Activated naive CD4-positive, alpha-beta T cell treated with anti-CD3 and anti-CD28 coated beads, Interleukin-2, amount 50 U/mL, for 24 hours (primary cell): ENCODE measurements around the gene JOSD1.

Experiments
- H3K27ac Mint-ChIP-seq: one replicate; pipeline ENCODE4 v1.8.0; 2021; ENCODE audit warnings: mild to moderate bottlenecking, mixed read lengths
- H3K27me3 Mint-ChIP-seq: one replicate; pipeline ENCODE4 v1.8.0; 2021; ENCODE audit warnings: mixed read lengths
- H3K36me3 Mint-ChIP-seq: one replicate; pipeline ENCODE4 v1.8.0; 2021; ENCODE audit warnings: mixed read lengths
- H3K4me1 Mint-ChIP-seq: one replicate; pipeline ENCODE4 v1.8.0; 2021; ENCODE audit warnings: mixed read lengths
- H3K4me3 Mint-ChIP-seq: one replicate; pipeline ENCODE4 v1.8.0; 2021; ENCODE audit warnings: mild to moderate bottlenecking, mixed read lengths
- H3K9me3 Mint-ChIP-seq: one replicate; pipeline ENCODE4 v1.8.0; 2021; ENCODE audit warnings: mixed read lengths

The JOSD1 gene

DNA sequence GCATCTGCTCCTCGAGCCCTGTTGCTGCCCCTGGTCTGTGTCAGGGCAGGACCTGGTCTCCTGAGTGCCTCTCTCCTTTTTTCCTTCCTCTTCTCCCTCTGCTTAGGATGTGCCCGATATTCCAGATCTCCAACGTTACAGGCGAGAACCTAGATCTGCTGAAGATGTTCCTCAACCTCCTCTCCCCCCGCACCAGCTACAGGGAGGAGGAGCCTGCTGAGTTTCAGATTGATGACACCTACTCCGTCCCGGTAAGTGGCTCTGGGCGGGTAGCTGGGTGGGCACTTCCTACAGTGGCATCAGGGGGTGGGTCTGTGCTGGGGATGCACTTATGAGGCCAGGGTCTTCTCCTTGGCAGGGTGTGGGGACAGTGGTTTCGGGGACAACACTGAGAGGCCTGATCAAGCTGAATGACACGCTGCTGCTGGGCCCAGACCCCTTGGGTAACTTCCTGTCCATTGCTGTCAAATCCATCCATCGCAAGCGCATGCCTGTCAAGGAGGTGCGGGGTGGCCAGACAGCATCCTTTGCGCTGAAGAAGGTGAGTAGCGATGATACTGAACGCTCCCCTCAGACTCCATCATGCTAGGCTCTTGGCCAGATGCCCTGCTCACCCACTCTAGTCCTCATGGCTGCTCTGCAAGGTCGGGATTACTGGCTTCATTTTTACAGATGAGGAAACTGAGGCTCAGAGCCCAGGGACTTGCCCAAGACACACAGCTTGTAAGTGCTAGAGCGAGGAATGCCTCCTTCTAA lies 25.3 kb upstream of the JOSD1 start:
- peaks cover 12% of the 10 kb centered on the region for H3K4me1 Mint-ChIP-seq
- peaks cover 13% of the 10 kb centered on the region for H3K36me3 Mint-ChIP-seq
- H3K9me3 Mint-ChIP-seq, result no peaks in the 10 kb centered on the region
- H3K4me3 Mint-ChIP-seq, result no peak overlapping the region
- no peak overlapping the region for H3K27ac Mint-ChIP-seq
- H3K27me3 Mint-ChIP-seq, result no peaks in the 10 kb centered on the region

DNA sequence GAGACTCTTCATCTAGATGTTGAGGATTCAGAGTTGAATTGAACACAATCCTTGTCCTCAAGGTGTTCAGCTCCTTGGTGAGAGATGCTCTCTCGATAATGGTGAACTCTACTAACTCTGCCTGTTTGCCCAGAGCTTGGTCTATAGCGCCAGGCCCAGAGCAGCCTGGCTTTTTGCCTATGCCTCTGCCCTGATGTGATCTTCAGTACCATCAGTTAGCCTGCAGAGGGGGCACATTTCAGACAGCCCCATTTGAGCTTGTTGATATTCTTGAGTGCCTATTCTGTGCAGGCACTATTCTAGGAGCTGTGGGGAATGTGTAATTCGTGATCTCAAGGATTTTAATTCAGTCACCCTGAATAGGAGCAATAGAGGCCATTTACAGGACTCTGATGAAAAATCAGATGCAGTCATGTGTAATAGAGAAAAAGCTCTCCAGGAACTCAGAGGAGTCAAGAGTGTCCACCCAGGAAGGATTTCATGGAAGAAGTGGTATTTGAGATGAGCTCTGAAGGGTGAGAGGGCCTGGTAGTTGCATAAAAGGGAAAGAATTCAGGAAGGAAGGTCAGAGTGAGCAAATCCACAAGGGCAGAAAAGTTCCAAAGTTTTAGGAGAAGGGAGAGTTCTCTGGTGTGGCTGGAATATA lies 24.3 kb upstream of the JOSD1 start:
- peak overlapping the region; percentile 69 for H3K27ac Mint-ChIP-seq
- H3K27me3 Mint-ChIP-seq, result no peaks in the 10 kb centered on the region

DNA sequence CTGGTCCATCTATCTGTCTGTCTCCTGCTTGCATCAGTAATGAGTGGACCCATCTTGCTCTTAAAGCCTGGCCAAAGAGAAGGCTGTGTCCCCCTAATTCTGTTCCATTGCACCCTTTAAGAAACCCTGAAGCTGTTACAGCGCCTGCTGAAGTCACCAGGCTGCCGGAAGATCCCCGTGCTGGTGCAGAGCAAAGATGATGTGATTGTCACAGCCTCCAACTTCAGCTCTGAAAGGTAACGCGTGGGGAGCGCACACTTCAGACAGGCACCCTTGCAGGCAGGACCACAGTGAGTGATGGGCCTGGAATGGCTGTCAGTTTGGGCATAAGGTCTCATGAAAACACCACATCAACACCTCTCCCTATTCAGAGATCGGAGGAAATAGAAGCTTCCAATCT lies 23.4 kb upstream of the JOSD1 start:
- peaks cover 12% of the 10 kb centered on the region for H3K4me1 Mint-ChIP-seq
- H3K27ac Mint-ChIP-seq, result no peak overlapping the region
- H3K36me3 Mint-ChIP-seq, result peaks cover 13% of the 10 kb centered on the region
- H3K4me3 Mint-ChIP-seq, result no peak overlapping the region
- no peaks in the 10 kb centered on the region for H3K27me3 Mint-ChIP-seq
- H3K9me3 Mint-ChIP-seq, result no peaks in the 10 kb centered on the region

More for the DNA sequence above, 24.3 kb upstream of the JOSD1 start:
- no peaks in the 10 kb centered on the region for H3K9me3 Mint-ChIP-seq
- peaks cover 13% of the 10 kb centered on the region for H3K36me3 Mint-ChIP-seq
- H3K4me3 Mint-ChIP-seq, result no peak overlapping the region
- H3K4me1 Mint-ChIP-seq, result peaks cover 12% of the 10 kb centered on the region

DNA sequence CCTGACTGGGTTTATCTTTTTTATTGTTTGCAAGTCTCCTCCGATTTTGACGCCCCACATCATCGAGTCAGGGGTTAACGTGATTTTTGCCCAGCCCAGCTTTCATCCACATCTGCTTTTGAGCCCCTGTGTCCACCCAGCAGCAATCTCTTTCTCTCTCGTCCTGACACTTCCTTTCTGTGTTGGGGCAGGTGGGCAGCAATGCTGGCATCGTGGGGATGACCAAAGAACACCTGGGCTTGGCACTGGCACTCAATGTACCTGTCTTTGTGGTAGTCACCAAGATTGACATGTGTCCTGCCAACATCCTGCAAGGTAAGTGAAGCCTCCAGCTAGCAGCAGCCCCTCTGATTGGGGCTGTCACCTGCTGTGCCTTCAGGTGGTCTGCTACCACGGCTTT lies 20.8 kb upstream of the JOSD1 start:
- no peaks in the 10 kb centered on the region for H3K9me3 Mint-ChIP-seq
- no peak overlapping the region for H3K27ac Mint-ChIP-seq
- H3K36me3 Mint-ChIP-seq, result peaks cover 15% of the 10 kb centered on the region
- no peak overlapping the region for H3K4me3 Mint-ChIP-seq
- no peaks in the 10 kb centered on the region for H3K27me3 Mint-ChIP-seq
- peaks cover 20% of the 10 kb centered on the region for H3K4me1 Mint-ChIP-seq

DNA sequence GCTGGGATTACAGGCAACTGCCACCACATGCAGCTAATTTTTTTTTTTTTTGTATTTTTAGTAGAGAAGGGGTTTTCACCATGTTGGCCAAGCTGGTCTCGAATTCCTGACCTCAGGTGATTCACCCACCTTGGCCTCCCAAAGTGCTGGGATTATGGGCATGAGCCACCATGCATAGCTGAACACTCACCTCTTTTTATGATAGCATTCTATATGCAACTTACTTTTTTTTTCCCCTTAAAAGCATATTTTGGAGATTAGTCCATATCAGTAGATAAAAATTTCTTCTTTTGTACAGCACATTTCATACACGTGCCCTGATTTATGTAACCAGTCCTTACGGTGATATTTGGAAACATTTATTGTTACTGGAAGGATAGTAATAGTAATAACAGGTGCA lies 19.6 kb upstream of the JOSD1 start:
- Mint-ChIP-seq H3K27me3 (no peaks in the 10 kb centered on the region), H3K4me1 (peaks cover 20% of the 10 kb centered on the region), H3K4me3 (no peak overlapping the region), H3K36me3 (peaks cover 12% of the 10 kb centered on the region), H3K9me3 (no peaks in the 10 kb centered on the region), H3K27ac (no peak overlapping the region)

DNA sequence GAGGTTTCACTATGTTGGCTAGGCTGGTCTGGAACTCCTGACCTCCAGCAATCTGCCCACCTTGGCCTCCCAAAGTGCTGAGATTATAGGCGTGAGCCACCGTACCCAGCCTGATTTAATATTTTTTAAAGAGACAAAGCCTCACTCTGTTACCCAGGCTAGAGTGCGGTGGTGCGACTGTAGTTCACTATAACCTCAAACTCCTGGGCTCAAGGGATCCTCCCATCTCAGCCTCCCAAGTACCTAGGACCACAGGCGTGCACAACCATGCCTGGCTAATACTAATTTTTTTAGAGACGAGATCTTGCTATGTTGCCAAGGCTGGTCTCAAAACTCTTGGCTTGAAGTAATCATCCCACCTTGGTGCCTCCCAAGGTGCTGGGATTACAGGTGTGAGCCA lies 18.5 kb upstream of the JOSD1 start:
- Mint-ChIP-seq H3K9me3 (no peaks in the 10 kb centered on the region), H3K36me3 (peaks cover 8% of the 10 kb centered on the region), H3K27ac (no peak overlapping the region), H3K4me1 (peaks cover 23% of the 10 kb centered on the region), H3K27me3 (no peaks in the 10 kb centered on the region), H3K4me3 (no peak overlapping the region)

DNA sequence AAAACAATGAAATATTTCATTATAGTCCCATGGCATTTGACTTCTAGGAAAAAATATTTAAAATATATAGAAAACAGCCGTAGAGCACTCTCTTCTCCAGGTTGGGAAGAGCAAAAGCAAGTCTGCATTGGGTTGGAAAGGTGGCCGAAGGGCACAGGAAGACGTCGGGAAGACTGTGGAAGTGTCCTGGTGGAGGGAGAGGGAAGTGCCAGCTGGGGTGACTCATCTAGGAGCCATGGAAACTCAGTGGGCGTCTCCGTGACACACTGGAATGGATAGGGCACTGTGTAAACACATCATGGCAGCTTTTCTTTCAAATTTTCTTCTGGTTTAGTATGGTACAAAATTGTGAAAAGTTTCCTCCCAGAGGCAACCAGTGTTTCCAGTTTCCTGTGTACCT lies 17.7 kb upstream of the JOSD1 start:
- H3K4me1 Mint-ChIP-seq, result peaks cover 27% of the 10 kb centered on the region
- no peaks in the 10 kb centered on the region for H3K9me3 Mint-ChIP-seq
- no peak overlapping the region for H3K27ac Mint-ChIP-seq
- H3K4me3 Mint-ChIP-seq, result no peak overlapping the region
- peaks cover 6% of the 10 kb centered on the region for H3K36me3 Mint-ChIP-seq
- H3K27me3 Mint-ChIP-seq, result no peaks in the 10 kb centered on the region

DNA sequence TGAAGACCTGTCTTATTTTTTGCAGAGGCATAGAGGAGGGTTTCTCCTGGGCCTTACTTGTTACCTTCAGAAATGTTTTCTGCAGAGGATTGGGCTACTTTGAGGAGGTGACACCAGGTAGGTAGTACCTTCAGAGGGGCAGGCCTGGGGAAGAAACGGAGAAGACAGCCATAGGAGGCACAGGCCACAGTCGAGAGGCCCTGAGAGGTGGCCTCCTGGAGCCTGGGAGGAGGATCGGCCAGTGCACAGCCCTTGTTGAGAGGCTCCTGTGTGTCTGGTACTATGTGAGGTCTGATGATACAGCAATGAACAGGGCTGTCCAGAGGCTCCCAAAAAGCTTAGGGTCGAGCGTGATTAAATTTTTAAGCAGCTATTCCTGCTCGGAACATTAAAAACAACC lies 16.5 kb upstream of the JOSD1 start:
- Mint-ChIP-seq H3K9me3 (no peaks in the 10 kb centered on the region), H3K4me1 (peaks cover 39% of the 10 kb centered on the region)

DNA sequence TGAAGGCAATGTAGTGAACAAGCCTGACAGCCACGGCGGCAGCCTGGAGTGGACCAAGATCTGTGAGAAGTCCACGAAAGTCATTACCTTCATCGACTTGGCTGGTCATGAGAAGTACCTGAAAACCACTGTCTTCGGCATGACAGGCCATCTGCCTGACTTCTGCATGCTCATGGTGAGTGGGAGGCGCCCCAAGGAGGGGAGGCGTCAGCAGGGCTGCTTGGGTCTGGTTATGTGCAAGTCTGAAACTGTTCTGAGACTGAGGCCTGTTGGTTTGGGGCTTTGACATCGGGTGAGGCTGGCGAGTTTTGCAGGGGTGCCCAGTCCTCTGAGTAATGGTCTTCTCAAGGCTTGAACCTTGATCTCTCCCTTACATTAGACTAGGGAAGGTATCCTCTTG lies 16.1 kb upstream of the JOSD1 start:
- H3K27me3 Mint-ChIP-seq, result no peaks in the 10 kb centered on the region
- no peak overlapping the region for H3K27ac Mint-ChIP-seq
- H3K4me1 Mint-ChIP-seq, result peaks cover 43% of the 10 kb centered on the region
- H3K36me3 Mint-ChIP-seq, result peaks cover 11% of the 10 kb centered on the region
- no peaks in the 10 kb centered on the region for H3K9me3 Mint-ChIP-seq
- no peak overlapping the region for H3K4me3 Mint-ChIP-seq

More for the DNA sequence above, 16.5 kb upstream of the JOSD1 start:
- Mint-ChIP-seq H3K4me3 (no peak overlapping the region), H3K27ac (no peak overlapping the region), H3K27me3 (no peaks in the 10 kb centered on the region), H3K36me3 (peaks cover 10% of the 10 kb centered on the region)

DNA sequence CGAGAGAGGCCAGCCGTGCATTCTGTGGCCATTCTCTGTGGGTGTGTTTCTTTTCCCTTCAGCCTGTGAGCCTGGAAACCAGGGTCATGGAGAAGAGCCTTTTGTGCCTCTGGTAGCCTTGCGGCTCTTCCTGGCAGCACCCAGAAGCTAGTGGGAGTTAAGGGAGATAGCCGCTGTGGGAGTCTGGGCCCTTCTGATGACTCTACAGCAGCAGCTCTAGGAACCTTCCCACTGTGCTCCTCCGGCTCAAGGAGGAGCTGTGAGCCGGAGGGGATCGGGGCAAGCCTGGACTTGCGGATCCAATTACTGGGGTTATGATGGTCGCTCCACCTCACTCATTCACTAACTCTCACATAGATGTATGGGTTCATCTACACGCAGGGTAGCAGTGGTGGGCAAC lies 15.5 kb upstream of the JOSD1 start:
- H3K36me3 Mint-ChIP-seq, result peaks cover 8% of the 10 kb centered on the region
- H3K4me1 Mint-ChIP-seq, result peaks cover 48% of the 10 kb centered on the region
- no peak overlapping the region for H3K27ac Mint-ChIP-seq

DNA sequence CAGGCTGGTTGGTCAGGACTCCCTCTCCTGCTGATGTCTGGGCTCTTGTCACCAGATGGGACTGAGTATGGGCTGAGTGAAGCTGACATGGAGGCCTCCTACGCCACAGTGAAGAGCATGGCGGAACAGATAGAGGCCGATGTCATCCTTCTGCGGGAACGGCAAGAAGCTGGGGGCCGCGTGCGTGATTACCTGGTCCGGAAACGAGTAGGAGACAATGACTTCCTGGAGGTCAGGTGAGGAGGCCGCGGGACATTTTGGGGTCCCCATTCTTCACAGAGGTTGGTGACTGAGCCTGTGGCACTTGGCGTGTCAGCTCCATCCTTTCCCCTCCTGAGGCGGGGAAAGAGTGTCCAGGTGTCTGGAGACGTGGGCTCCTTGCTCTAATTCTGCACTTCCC lies 15.1 kb upstream of the JOSD1 start:
- peaks cover 52% of the 10 kb centered on the region for H3K4me1 Mint-ChIP-seq
- H3K27ac Mint-ChIP-seq, result no peak overlapping the region
- peaks cover 8% of the 10 kb centered on the region for H3K36me3 Mint-ChIP-seq
- no peak overlapping the region for H3K4me3 Mint-ChIP-seq
- no peaks in the 10 kb centered on the region for H3K9me3 Mint-ChIP-seq
- H3K27me3 Mint-ChIP-seq, result no peaks in the 10 kb centered on the region

More for the DNA sequence above, 15.5 kb upstream of the JOSD1 start:
- Mint-ChIP-seq H3K4me3 (no peak overlapping the region), H3K27me3 (no peaks in the 10 kb centered on the region), H3K9me3 (no peaks in the 10 kb centered on the region)

DNA sequence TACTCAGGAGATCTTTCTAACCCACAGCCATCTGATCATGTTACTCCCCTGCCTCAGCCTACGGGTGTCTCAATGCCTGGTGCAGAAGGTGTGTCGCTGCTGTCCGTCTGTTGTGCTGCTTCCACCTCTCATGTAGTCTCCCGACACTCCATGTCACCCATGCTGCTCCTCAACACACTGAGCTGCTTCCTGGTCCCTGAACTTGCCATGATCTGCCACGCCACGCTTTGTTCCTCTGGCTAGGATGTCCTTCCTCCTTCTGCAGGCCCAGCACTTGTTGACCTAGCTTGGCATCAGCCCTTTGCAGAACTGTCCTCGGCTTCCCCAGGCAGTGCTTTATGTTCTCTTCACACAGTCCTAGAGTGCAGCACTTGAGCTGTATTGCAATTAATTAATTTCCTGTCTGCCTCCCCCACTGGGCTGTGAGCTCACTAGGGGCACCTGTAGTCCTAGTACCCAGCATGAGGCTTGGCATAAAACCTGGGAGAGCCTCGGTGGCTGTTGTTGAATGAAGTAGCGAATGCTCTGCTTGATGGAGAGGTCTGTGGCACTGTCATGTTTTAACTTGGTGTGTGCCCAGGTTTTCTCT lies 14.5 kb upstream of the JOSD1 start:
- Mint-ChIP-seq H3K27ac (peak overlapping the region; percentile 84), H3K36me3 (peaks cover 10% of the 10 kb centered on the region), H3K27me3 (no peaks in the 10 kb centered on the region), H3K9me3 (no peaks in the 10 kb centered on the region), H3K4me3 (no peak overlapping the region), H3K4me1 (peaks cover 58% of the 10 kb centered on the region)

DNA sequence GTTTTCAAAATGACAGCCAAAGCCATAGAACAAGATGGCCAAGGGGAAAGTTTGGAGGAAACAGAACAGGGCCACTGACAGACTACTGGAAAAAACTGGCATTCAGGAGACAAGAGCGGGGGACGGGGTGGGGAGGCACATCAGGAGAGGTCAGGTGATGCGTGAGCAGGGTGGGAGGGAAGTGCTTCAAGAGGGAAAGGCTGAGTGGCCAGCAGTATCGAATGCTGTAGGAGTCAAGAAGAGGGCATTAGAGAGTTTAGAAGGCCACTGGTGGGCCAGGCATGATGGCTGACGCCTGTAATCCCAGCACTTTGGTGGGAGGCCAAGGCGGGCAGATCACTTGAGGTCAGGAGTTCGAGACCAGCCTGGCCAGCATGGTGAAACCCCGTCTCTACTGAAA lies 13.2 kb upstream of the JOSD1 start:
- H3K27ac Mint-ChIP-seq, result no peak overlapping the region
- no peak overlapping the region for H3K4me3 Mint-ChIP-seq
- H3K4me1 Mint-ChIP-seq, result peaks cover 70% of the 10 kb centered on the region
- H3K9me3 Mint-ChIP-seq, result no peaks in the 10 kb centered on the region
- H3K36me3 Mint-ChIP-seq, result peaks cover 10% of the 10 kb centered on the region
- no peaks in the 10 kb centered on the region for H3K27me3 Mint-ChIP-seq

DNA sequence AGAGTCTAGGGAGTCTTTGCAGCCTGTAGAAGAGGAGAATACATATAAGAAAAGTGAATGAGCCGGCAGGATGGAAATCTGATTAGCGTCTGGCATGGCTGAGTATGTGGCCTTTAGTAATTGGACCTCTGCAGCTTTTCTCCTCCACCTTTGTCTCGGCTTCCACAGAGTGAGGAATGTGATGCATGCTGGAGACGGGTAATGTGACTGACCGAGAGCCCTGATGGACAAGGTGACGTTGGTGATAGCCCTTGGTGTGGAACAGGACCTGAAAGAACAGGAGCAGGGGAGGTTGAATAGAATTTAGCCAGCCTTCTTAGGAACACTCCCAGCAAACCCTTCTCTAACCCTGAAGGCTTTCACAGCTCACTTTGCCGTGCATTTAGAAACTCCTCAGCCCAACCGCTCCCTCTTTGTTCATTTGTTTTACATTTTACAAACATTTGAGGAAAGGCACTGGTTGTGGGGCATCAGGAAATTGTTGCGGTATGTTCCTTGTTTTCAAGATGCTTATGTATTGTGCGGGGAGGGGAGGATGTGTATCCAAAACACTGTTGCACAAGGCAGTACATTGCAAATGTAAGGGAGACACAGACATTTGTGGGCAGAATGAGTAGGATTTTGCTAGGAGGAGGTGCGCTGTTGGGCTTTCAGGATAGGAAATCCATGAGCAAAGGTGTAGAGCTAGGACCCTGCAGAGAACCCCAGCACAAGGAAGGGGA lies 11.9 kb upstream of the JOSD1 start:
- Mint-ChIP-seq H3K27ac (peak overlapping the region; percentile 66), H3K4me3 (no peak overlapping the region), H3K36me3 (peaks cover 10% of the 10 kb centered on the region), H3K9me3 (no peaks in the 10 kb centered on the region), H3K4me1 (peaks cover 74% of the 10 kb centered on the region), H3K27me3 (no peaks in the 10 kb centered on the region)

DNA sequence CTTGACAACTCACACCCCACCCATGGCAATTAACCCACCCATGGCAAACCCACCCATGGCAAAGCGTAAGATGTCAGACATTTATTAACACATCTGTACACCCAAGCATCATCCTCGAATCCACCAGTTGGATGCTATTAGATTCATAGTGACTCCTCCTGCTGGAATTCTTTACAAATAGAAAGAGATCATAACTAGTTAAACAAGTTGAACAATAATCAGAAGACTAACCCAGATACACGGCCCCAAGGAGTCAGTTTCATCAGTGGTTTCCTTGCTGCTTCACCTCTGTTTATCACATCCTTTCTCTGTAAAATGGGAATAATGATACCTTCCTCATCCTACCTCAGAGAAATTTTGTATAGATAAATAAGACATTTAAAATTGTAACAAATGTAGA lies 10.1 kb upstream of the JOSD1 start:
- Mint-ChIP-seq H3K27me3 (no peaks in the 10 kb centered on the region), H3K27ac (peak overlapping the region; percentile 23), H3K4me1 (peaks cover 86% of the 10 kb centered on the region), H3K36me3 (peaks cover 7% of the 10 kb centered on the region), H3K4me3 (no peak overlapping the region), H3K9me3 (no peaks in the 10 kb centered on the region)

DNA sequence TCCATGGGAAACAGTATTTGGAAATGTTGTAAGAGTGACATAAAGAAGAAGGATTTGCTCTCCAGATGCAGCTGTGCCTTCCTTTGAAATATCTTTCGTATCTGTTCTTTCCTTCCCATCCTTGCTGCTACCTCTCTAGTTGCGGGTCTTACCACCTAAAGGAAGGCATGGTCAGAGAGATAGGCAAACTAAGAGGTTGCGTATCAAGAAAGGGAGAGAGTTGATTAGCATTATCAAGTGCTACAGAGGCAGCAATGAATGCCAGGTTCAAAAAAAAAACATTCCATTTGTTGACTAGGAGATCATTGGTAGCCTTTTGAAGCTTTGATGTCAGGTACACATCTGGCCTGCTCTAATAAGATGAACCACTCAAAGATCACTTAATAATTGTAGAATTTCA lies 9.6 kb upstream of the JOSD1 start:
- no peaks in the 10 kb centered on the region for H3K27me3 Mint-ChIP-seq
- no peaks in the 10 kb centered on the region for H3K9me3 Mint-ChIP-seq
- peaks cover 7% of the 10 kb centered on the region for H3K36me3 Mint-ChIP-seq
- H3K4me1 Mint-ChIP-seq, result peaks cover 84% of the 10 kb centered on the region
- no peak overlapping the region for H3K4me3 Mint-ChIP-seq
- H3K27ac Mint-ChIP-seq, result no peak overlapping the region
